ENCODE measurements around the gene FHAD1. TPM values are rescaled to one million over a fixed set of nuclear protein-coding genes. Genes with fewer than 3 reads are reported as not detected.
A peak's percentile ranks its signal among the peaks of the same experiment; 100 is the strongest.

FHAD1 gene
- total RNA-seq, 1 experiment from 2014 or later: not detected

- no peak overlapping the region for H3K4me3 Mint-ChIP-seq (ENCODE audit: unreplicated experiment)
- no peak for TF ChIP-seq CTCF (IDR thresholded peaks at IDR 0.05; ENCODE audit: unreplicated experiment)
- H3K4me1 Mint-ChIP-seq (ENCODE audit: insufficient read depth, unreplicated experiment): peaks cover 25% of the 10 kb centered on the region
- no peaks in the 10 kb centered on the region for H3K36me3 Mint-ChIP-seq (ENCODE audit: insufficient read depth, unreplicated experiment)
- H3K27me3 Mint-ChIP-seq (ENCODE audit: insufficient read depth, unreplicated experiment): no peaks in the 10 kb centered on the region
- peak; percentile 86 for DNase-seq (ENCODE audit: unreplicated experiment)
- CTCF ChIA-PET: interaction anchor here (0.6 to 1.4 kb wide), 3 partner anchors 13 to 55 kb away, joined by 3 to 7 read pairs (median 5); no protein-coding TSS in a partner anchor
- POLR2A ChIA-PET: interaction anchor here (0.5 to 1.3 kb wide), 7 partner anchors 63 to 428 kb away, joined by 3 to 5 read pairs (median 3); no protein-coding TSS in a partner anchor
- no peaks in the 10 kb centered on the region for H3K9me3 Mint-ChIP-seq (ENCODE audit: unreplicated experiment)
- no TSS peak for BruUV-seq (replicated peaks)
- intact Hi-C loops (cut with micrococcal nuclease): no loop called here
- peak overlapping the region; percentile 29 for H3K27ac Mint-ChIP-seq (ENCODE audit: low read depth, unreplicated experiment)
Measured at GRCh38 chr1:15337656-15338402, 90.8 kb downstream of the FHAD1 start.

GRCh38 chr1:15339570-15339969 is 92.5 kb downstream of the FHAD1 start:
- DNase-seq (ENCODE audit: unreplicated experiment): no peak
- Mint-ChIP-seq H3K9me3 (ENCODE audit: unreplicated experiment) (no peaks in the 10 kb centered on the region), H3K27ac (ENCODE audit: low read depth, unreplicated experiment) (no peak overlapping the region), H3K4me1 (ENCODE audit: insufficient read depth, unreplicated experiment) (peaks cover 25% of the 10 kb centered on the region), H3K4me3 (ENCODE audit: unreplicated experiment) (no peak overlapping the region), H3K27me3 (ENCODE audit: insufficient read depth, unreplicated experiment) (no peaks in the 10 kb centered on the region), H3K36me3 (ENCODE audit: insufficient read depth, unreplicated experiment) (no peaks in the 10 kb centered on the region)
- TF ChIP-seq CTCF (IDR thresholded peaks at IDR 0.05; ENCODE audit: unreplicated experiment): no peak
- POLR2A ChIA-PET: interaction anchor here (0.9 to 1.0 kb wide), 2 partner anchors 10 to 77 kb away, joined by 3 read pairs; no protein-coding TSS in a partner anchor
- CTCF ChIA-PET: no interaction called here
- BruUV-seq (replicated peaks): no TSS peak
- intact Hi-C loops (cut with micrococcal nuclease): no loop called here

- no peaks in the 10 kb centered on the region for H3K36me3 Mint-ChIP-seq (ENCODE audit: insufficient read depth, unreplicated experiment)
- no peaks in the 10 kb centered on the region for H3K27me3 Mint-ChIP-seq (ENCODE audit: insufficient read depth, unreplicated experiment)
- H3K9me3 Mint-ChIP-seq (ENCODE audit: unreplicated experiment): no peaks in the 10 kb centered on the region
- POLR2A ChIA-PET: interaction anchor here (0.7 to 2.7 kb wide), 8 partner anchors 14 to 1336 kb away, joined by 3 to 23 read pairs (median 4); no protein-coding TSS in a partner anchor
- peak overlapping the region; percentile 71 for H3K27ac Mint-ChIP-seq (ENCODE audit: low read depth, unreplicated experiment)
- intact Hi-C loops (cut with micrococcal nuclease): loop anchor here (5.0 kb wide), 1 partner anchor 76 kb away; no protein-coding TSS in a partner anchor
- CTCF ChIA-PET: interaction anchor here (0.8 to 1.7 kb wide), 3 partner anchors 17 to 91 kb away, joined by 3 to 9 read pairs (median 6); no protein-coding TSS in a partner anchor
- H3K4me1 Mint-ChIP-seq (ENCODE audit: insufficient read depth, unreplicated experiment): peaks cover 41% of the 10 kb centered on the region
- H3K4me3 Mint-ChIP-seq (ENCODE audit: unreplicated experiment): no peak overlapping the region
- no peak for TF ChIP-seq CTCF (IDR thresholded peaks at IDR 0.05; ENCODE audit: unreplicated experiment)
- no TSS peak for BruUV-seq (replicated peaks)
- DNase-seq (ENCODE audit: unreplicated experiment): no peak
Measured at GRCh38 chr1:15341228-15341627, 94.2 kb downstream of the FHAD1 start.

GRCh38 chr1:15341634-15342407 is 94.8 kb downstream of the FHAD1 start:
- Mint-ChIP-seq H3K36me3 (ENCODE audit: insufficient read depth, unreplicated experiment) (no peaks in the 10 kb centered on the region), H3K27ac (ENCODE audit: low read depth, unreplicated experiment) (peak overlapping the region; percentile 71), H3K4me1 (ENCODE audit: insufficient read depth, unreplicated experiment) (peaks cover 41% of the 10 kb centered on the region), H3K27me3 (ENCODE audit: insufficient read depth, unreplicated experiment) (no peaks in the 10 kb centered on the region), H3K4me3 (ENCODE audit: unreplicated experiment) (no peak overlapping the region), H3K9me3 (ENCODE audit: unreplicated experiment) (no peaks in the 10 kb centered on the region)
- BruUV-seq (replicated peaks): no TSS peak
- TF ChIP-seq CTCF (IDR thresholded peaks at IDR 0.05; ENCODE audit: unreplicated experiment): no peak
- ChIA-PET CTCF (interaction anchor here (0.8 to 1.7 kb wide), 3 partner anchors 18 to 90 kb away, joined by 3 to 9 read pairs (median 6); no protein-coding TSS in a partner anchor), POLR2A (interaction anchor here (0.7 to 2.7 kb wide), 12 partner anchors 8 to 1336 kb away, joined by 3 to 23 read pairs (median 4); no protein-coding TSS in a partner anchor)
- intact Hi-C loops (cut with micrococcal nuclease): loop anchor here (5.0 kb wide), 1 partner anchor 75 kb away; no protein-coding TSS in a partner anchor
- peak; percentile 75 for DNase-seq (ENCODE audit: unreplicated experiment)

All from MCF 10A (cell line).